Uterus (tissue), 4 donors: ENCODE measurements around the gene VWF. TPM values are rescaled to one million over a fixed set of nuclear protein-coding genes. Genes with fewer than 3 reads are reported as not detected.

Experiments
- DNase-seq, 2 donors: peaks; one replicate each; pipeline ENCODE4 v3.0.0-alpha.2; 2019 to 2020
- H3K27ac ChIP-seq, 2 donors: fragments of 200-600 bp; sonication (generic); 1 replicate in 1 of 2; 2 replicates in 1 of 2; pipeline ENCODE4 v1.5.1; 2016 to 2018
- H3K27me3 ChIP-seq, 2 donors: fragments of 200-600 bp; sonication (generic); one replicate each; pipeline ENCODE4 v1.5.1; 2018 to 2019; ENCODE audit warnings: control low read depth in 1 of 2
- H3K36me3 ChIP-seq, 2 donors: fragments of 200-600 bp; sonication (generic); one replicate each; pipeline ENCODE4 v1.5.1; 2019; ENCODE audit warnings: control low read depth in 1 of 2
- H3K4me1 ChIP-seq, 2 donors: fragments of 200-600 bp; sonication (generic); one replicate each; pipeline ENCODE4 v1.5.1; 2018 to 2019; ENCODE audit warnings: control low read depth in 1 of 2
- H3K4me3 ChIP-seq, 2 donors: fragments of 200-600 bp; sonication (generic); 1 replicate in 1 of 2; 2 replicates in 1 of 2; pipeline ENCODE4 v1.5.1; 2018 to 2019; ENCODE audit warnings: mild to moderate bottlenecking in 1 of 2
- H3K9me3 ChIP-seq, 2 donors: fragments of 200-600 bp; sonication (generic); one replicate each; pipeline ENCODE4 v1.5.1; 2019; ENCODE audit warnings: control low read depth in 1 of 2
- CTCF ChIP-seq, 4 experiments: fragments of 200-600 bp in 2 of 4; fragments of 450-650 bp in 2 of 4; sonication (generic) in 2 of 4; IDR thresholded peaks; one replicate each; pipeline ENCODE4 v1.5.1; 2016 to 2019; ENCODE audit warnings: antibody characterized with exemption in 4 of 4, mild to moderate bottlenecking in 2 of 4, moderate library complexity in 1 of 4
- POLR2A ChIP-seq, 2 donors: fragments of 450-650 bp; IDR thresholded peaks; one replicate each; pipeline ENCODE4 v1.6.1; 2016; ENCODE audit warnings: antibody characterized with exemption in 2 of 2, mild to moderate bottlenecking in 1 of 2, moderate library complexity in 1 of 2
- intact Hi-C: fragments of 100-400 bp; cut with DNase I; formaldehyde crosslinking; loops from one replicate; pipeline ENCODE4 v1.15.1; 2023; ENCODE audit warnings: low total_unique reads
- total RNA-seq, 4 donors: library from RNA; depleted of rRNA in 3 of 4; stranded (reverse); fragments of >200 nt in 3 of 4; gene quantifications; one replicate each; pipeline versions ENCODE4 v1.1.0 to v1.2.4, GENCODE V29; 2014 to 2023
- donor health status: DM: yes; HTN: yes; CAD: no.

Gene VWF
- total RNA-seq, 4 donors from 2014 or later, result 122 to 949 (median 380) TPM

- Histone ChIP-seq H3K27me3 (no peaks in the 10 kb centered on the region), H3K4me1 (no peaks in the 10 kb centered on the region), H3K4me3 (no peak overlapping the region), H3K36me3 (no peaks in the 10 kb centered on the region), H3K9me3 (no peaks in the 10 kb centered on the region), H3K27ac (no peak overlapping the region)
- no peak for DNase-seq
- TF ChIP-seq POLR2A (IDR thresholded peaks at IDR 0.05) (no peak), CTCF (IDR thresholded peaks at IDR 0.05) (no peak)
- intact Hi-C loops, result no loop called here
Measured at GRCh38 chr12:6095269-6095668, 29.2 kb downstream of the VWF start.

GRCh38 chr12:6093764-6094163 lies 30.7 kb downstream of the VWF start:
- no peaks in the 10 kb centered on the region for H3K36me3 ChIP-seq
- H3K4me3 ChIP-seq, result no peak overlapping the region
- no peak for TF ChIP-seq POLR2A (IDR thresholded peaks at IDR 0.05)
- TF ChIP-seq CTCF (IDR thresholded peaks at IDR 0.05), result no peak
- H3K4me1 ChIP-seq, result peaks cover 0 to 2% of the 10 kb centered on the region in 2 donors
- intact Hi-C loops, result no loop called here
- no peak for DNase-seq
- H3K27me3 ChIP-seq, result no peaks in the 10 kb centered on the region
- no peak overlapping the region for H3K27ac ChIP-seq
- no peaks in the 10 kb centered on the region for H3K9me3 ChIP-seq

- no peak overlapping the region for H3K4me3 ChIP-seq
- DNase-seq, result peak; percentile 44 to 60
Measured at GRCh38 chr12:6092784-6093722, 31.4 kb downstream of the VWF start.

GRCh38 chr12:6091786-6092566 lies 32.5 kb downstream of the VWF start:
- H3K4me3 ChIP-seq, result no peak overlapping the region
- TF ChIP-seq CTCF (IDR thresholded peaks at IDR 0.05) (no peak), POLR2A (IDR thresholded peaks at IDR 0.05) (no peak)
- H3K9me3 ChIP-seq, result no peaks in the 10 kb centered on the region
- no peak overlapping the region for H3K27ac ChIP-seq
- peaks cover 0 to 4% of the 10 kb centered on the region in 2 donors for H3K4me1 ChIP-seq
- H3K36me3 ChIP-seq, result no peaks in the 10 kb centered on the region
- DNase-seq, result no peak
- H3K27me3 ChIP-seq, result no peaks in the 10 kb centered on the region
- intact Hi-C loops, result no loop called here

More at GRCh38 chr12:6092784-6093722, 31.4 kb downstream of the VWF start:
- H3K4me1 ChIP-seq, result peaks cover 0 to 4% of the 10 kb centered on the region in 2 donors
- TF ChIP-seq POLR2A (IDR thresholded peaks at IDR 0.05) (no peak), CTCF (IDR thresholded peaks at IDR 0.05) (no peak)
- intact Hi-C loops, result no loop called here
- H3K27ac ChIP-seq, result no peak overlapping the region
- no peaks in the 10 kb centered on the region for H3K36me3 ChIP-seq
- H3K27me3 ChIP-seq, result no peaks in the 10 kb centered on the region
- H3K9me3 ChIP-seq, result no peaks in the 10 kb centered on the region

- Histone ChIP-seq H3K36me3 (no peaks in the 10 kb centered on the region), H3K4me1 (peaks cover 0 to 4% of the 10 kb centered on the region in 2 donors), H3K27ac (no peak overlapping the region), H3K4me3 (no peak overlapping the region), H3K27me3 (no peaks in the 10 kb centered on the region), H3K9me3 (no peaks in the 10 kb centered on the region)
- DNase-seq, result peak in 1 of 2 donors; percentile 61
- TF ChIP-seq CTCF (IDR thresholded peaks at IDR 0.05), result no peak
- TF ChIP-seq POLR2A (IDR thresholded peaks at IDR 0.05), result no peak
- intact Hi-C loops, result no loop called here
Measured at GRCh38 chr12:6090803-6091202, 33.7 kb downstream of the VWF start.
